Peyer's patch (tissue), 4 donors: ENCODE results near the gene PALD1. TPM values are rescaled to one million over a fixed set of nuclear protein-coding genes. Genes with fewer than 3 reads are reported as not detected.

Experiments
- DNase-seq, 3 donors: peaks; one replicate each; pipeline ENCODE4 v3.0.0-alpha.2; 2017 to 2019
- H3K27ac ChIP-seq, 4 donors: fragments of 200-600 bp; sonication (generic); one replicate each; pipeline ENCODE4 v1.5.1; 2016 to 2019
- H3K27me3 ChIP-seq, 2 donors: fragments of 200-600 bp; sonication (generic); one replicate each; pipeline ENCODE4 v1.5.1; 2019
- H3K36me3 ChIP-seq, 3 donors: fragments of 200-600 bp; sonication (generic); one replicate each; pipeline ENCODE4 v1.5.1; 2016 to 2019
- H3K4me1 ChIP-seq, 4 donors: fragments of 200-600 bp; sonication (generic); one replicate each; pipeline ENCODE4 v1.5.1; 2016 to 2019
- H3K4me3 ChIP-seq, 4 donors: fragments of 200-600 bp; sonication (generic); 1 replicate in 3 of 4; 2 replicates in 1 of 4; pipeline ENCODE4 v1.5.1; 2016 to 2019; ENCODE audit warnings: mild to moderate bottlenecking in 1 of 4
- H3K9me3 ChIP-seq, 4 donors: fragments of 200-600 bp; sonication (generic); one replicate each; pipeline ENCODE4 v1.5.1; 2016 to 2019; ENCODE audit warnings: mild to moderate bottlenecking in 1 of 4
- POLR2A ChIP-seq, 2 donors: fragments of 450-650 bp; IDR thresholded peaks; one replicate each; pipeline ENCODE4 v1.5.1; 2017; ENCODE audit warnings: antibody characterized with exemption in 2 of 2, mild to moderate bottlenecking in 2 of 2, moderate library complexity in 2 of 2
- total RNA-seq, 4 donors: library from RNA; depleted of rRNA; stranded (reverse); fragments of >200 nt; gene quantifications; one replicate each; pipeline ENCODE4 v1.1.0, GENCODE V29; 2016
- TF ChIP-seq, protein P1 (sequence below), 6 experiments: fragments of 450-650 bp in 4 of 6; fragments of 200-600 bp in 2 of 6; sonication (generic) in 1 of 6; IDR thresholded peaks; one replicate each; pipeline ENCODE4 v1.5.1; 2017 to 2019; ENCODE audit warnings: antibody characterized with exemption in 6 of 6, mild to moderate bottlenecking in 3 of 6, moderate library complexity in 1 of 6

The PALD1 gene
- total RNA-seq, 4 donors from 2014 or later: 1.2 to 15.7 (median 3.6) TPM

DNA sequence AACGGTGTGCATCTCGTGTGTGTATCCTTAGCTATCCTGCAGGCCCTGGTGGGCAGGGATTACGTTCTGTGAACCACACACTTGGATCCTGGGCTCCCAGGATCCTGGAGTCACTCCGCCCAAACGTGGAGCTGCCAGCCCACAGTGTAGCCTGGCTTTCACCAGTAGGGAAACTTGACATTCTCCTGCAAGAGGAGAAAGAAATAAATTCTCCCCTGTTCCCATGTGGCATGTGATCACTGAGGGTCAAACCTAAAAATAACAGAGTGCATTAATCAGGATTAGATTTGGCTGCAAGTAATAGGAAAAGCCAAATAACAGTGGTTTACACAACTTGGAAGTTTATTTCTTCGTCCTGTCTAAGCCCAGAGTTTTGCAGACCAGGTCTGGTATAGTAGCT is 32.3 kb downstream of the PALD1 start:
- H3K36me3 ChIP-seq: no peaks in the 10 kb centered on the region
- peaks cover 0 to 54% (median 8%) of the 10 kb centered on the region in 4 donors for H3K4me1 ChIP-seq
- no peak for DNase-seq

DNA sequence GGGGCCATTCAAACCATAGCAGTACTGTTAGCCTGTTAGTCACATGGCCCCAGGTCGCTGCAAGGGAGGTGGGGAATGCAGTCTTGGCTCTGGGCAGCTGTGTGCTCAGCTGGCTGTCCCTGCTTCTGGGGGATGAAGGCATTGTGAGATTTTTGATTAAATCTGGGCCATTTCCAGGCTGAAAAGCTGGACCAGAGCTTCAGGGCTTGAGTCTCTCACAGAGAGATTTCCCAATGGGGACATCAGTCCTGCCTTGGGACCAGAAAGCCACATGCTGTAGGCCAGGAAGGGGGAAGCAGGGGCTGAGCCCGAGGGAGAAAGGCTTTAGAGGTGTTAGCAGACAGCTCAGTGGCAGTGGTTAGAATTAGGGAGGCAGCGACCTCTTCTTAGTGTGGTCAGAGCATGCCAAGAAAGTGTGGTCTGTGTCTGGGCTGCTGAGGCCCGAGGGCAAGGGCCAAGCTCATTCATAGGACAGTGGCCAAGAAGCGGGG is 33.6 kb downstream of the PALD1 start:
- Histone ChIP-seq H3K9me3 (no peaks in the 10 kb centered on the region), H3K4me3 (no peak overlapping the region), H3K4me1 (peaks cover 0 to 54% (median 8%) of the 10 kb centered on the region in 4 donors), H3K27me3 (no peaks in the 10 kb centered on the region), H3K36me3 (no peaks in the 10 kb centered on the region), H3K27ac (no peak overlapping the region)
- no peak for DNase-seq
- no peak for TF ChIP-seq POLR2A (IDR thresholded peaks at IDR 0.05)
- TF ChIP-seq, protein P1, sequence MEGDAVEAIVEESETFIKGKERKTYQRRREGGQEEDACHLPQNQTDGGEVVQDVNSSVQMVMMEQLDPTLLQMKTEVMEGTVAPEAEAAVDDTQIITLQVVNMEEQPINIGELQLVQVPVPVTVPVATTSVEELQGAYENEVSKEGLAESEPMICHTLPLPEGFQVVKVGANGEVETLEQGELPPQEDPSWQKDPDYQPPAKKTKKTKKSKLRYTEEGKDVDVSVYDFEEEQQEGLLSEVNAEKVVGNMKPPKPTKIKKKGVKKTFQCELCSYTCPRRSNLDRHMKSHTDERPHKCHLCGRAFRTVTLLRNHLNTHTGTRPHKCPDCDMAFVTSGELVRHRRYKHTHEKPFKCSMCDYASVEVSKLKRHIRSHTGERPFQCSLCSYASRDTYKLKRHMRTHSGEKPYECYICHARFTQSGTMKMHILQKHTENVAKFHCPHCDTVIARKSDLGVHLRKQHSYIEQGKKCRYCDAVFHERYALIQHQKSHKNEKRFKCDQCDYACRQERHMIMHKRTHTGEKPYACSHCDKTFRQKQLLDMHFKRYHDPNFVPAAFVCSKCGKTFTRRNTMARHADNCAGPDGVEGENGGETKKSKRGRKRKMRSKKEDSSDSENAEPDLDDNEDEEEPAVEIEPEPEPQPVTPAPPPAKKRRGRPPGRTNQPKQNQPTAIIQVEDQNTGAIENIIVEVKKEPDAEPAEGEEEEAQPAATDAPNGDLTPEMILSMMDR (IDR thresholded peaks at IDR 0.05): no peak

More for the DNA sequence above, 32.3 kb downstream of the PALD1 start:
- H3K9me3 ChIP-seq: no peaks in the 10 kb centered on the region
- no peak for TF ChIP-seq POLR2A (IDR thresholded peaks at IDR 0.05)
- TF ChIP-seq, protein P1 (IDR thresholded peaks at IDR 0.05): no peak
- no peak overlapping the region for H3K27ac ChIP-seq
- no peak overlapping the region for H3K4me3 ChIP-seq
- H3K27me3 ChIP-seq: no peaks in the 10 kb centered on the region

DNA sequence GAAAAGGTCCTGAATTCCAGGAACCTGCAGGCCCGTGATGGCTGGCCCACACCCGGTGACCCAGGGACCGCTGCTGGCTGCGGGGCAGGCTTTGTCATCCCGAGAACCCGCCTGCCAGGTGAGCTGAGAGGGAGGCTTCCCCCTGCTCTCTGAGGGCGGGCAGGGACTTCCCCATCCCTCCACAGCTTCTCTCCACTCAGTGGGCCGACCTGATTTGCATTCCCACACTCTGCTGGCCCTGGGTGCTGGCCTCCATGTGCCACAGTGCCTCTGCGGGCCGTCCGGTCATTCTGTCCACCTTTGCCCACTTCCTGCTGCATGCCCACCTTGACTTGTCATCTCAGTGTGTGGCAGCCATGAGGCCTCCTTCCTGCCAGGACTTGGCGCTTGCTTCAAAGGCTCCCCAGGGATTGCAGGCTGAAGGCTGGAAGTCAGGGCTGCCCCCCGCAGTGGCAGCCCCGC is 35.3 kb downstream of the PALD1 start:
- DNase-seq: peak in 2 of 3 donors; percentile 70 to 77
- H3K9me3 ChIP-seq: no peaks in the 10 kb centered on the region
- H3K36me3 ChIP-seq: no peaks in the 10 kb centered on the region
- H3K4me1 ChIP-seq: peaks cover 0 to 48% (median 8%) of the 10 kb centered on the region in 4 donors
- no peaks in the 10 kb centered on the region for H3K27me3 ChIP-seq
- H3K4me3 ChIP-seq: peak overlapping the region in 1 of 4 donors; percentile 12
- TF ChIP-seq, protein P1 (IDR thresholded peaks at IDR 0.05): no peak
- TF ChIP-seq POLR2A (IDR thresholded peaks at IDR 0.05): no peak
- H3K27ac ChIP-seq: no peak overlapping the region

DNA sequence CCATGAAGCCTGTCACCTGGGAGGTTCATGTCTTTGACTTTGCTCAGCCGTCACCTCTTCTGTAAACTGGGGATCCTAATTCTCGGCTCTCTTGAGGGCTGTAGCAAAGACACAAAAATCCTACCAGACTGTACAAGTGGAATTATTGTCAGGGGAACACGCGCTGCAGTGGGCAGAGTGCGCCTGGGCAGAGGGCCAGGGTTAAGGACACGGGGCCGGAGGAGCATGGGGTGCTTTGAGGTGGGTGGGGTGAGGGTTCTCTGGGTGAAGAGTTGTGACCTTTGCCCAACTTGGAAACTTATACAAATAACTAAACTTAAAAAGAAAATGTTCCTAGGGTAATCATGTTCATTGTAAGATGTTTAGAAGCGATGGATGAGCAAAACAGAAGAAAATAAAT is 36.0 kb downstream of the PALD1 start:
- DNase-seq: no peak

DNA sequence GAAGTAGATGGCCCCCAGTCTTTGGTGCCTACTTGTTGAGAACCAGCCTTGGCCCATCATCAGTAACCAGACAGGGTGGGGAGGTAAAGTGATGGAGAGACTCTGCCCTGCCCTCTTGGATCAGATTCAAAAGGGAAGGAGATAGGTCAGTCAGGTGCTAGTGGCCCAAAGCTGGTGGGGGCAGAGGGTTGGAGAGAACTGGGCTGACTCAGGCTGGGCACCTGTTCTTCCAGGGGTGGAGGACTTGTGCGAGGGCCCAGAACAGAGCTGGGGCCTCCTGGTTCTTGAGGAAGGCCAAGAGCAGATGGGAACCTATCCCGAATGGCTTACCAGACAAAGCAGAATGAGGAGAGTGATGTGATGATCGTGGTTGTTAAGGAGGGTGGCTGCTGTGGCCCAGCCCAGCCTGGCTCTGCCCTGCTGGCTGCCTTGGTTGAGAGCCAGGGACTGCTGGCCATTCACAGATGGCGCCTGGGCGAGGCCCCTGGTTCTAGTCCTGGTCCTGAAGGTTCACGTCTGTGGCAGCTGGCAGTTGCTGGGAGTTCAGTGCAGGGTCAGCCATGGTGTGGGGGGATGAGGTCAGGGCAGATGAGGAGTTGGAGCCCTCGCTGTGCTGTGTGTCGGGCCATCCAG is 36.6 kb downstream of the PALD1 start:
- no peak for TF ChIP-seq POLR2A (IDR thresholded peaks at IDR 0.05)
- TF ChIP-seq, protein P1 (IDR thresholded peaks at IDR 0.05): no peak
- no peaks in the 10 kb centered on the region for H3K27me3 ChIP-seq

More for the DNA sequence above, 36.0 kb downstream of the PALD1 start:
- no peaks in the 10 kb centered on the region for H3K36me3 ChIP-seq
- no peak for TF ChIP-seq POLR2A (IDR thresholded peaks at IDR 0.05)
- TF ChIP-seq, protein P1 (IDR thresholded peaks at IDR 0.05): no peak
- H3K4me3 ChIP-seq: no peak overlapping the region
- no peaks in the 10 kb centered on the region for H3K27me3 ChIP-seq
- H3K27ac ChIP-seq: no peak overlapping the region
- H3K4me1 ChIP-seq: peaks cover 0 to 40% (median 3%) of the 10 kb centered on the region in 4 donors
- H3K9me3 ChIP-seq: no peaks in the 10 kb centered on the region

More for the DNA sequence above, 36.6 kb downstream of the PALD1 start:
- H3K9me3 ChIP-seq: no peaks in the 10 kb centered on the region
- no peaks in the 10 kb centered on the region for H3K36me3 ChIP-seq
- H3K4me3 ChIP-seq: no peak overlapping the region
- H3K27ac ChIP-seq: no peak overlapping the region
- DNase-seq: no peak
- peaks cover 0 to 35% (median 0%) of the 10 kb centered on the region in 4 donors for H3K4me1 ChIP-seq
